Neural cell (in vitro differentiated cells): Measurements from ENCODE around the gene PRKG1.

Source experiments
- CTCF ChIP-seq: fragments of 450-650 bp; IDR thresholded peaks from 2 replicates; pipeline ENCODE4 v1.5.1; 2014; ENCODE audit warnings: antibody characterized with exemption, mild to moderate bottlenecking, moderate library complexity; ENCODE audit not compliant: poor library complexity, severe bottlenecking
- EP300 ChIP-seq: fragments of 450-650 bp; conservative IDR thresholded peaks from 2 replicates; pipeline ENCODE4 v1.6.1; 2014; ENCODE audit warnings: antibody characterized with exemption, mild to moderate bottlenecking, moderate library complexity; ENCODE audit not compliant: poor library complexity, severe bottlenecking
- EZH2 ChIP-seq: fragments of 200-600, 300-800 bp; shearing (Covaris generic), sonication (generic); IDR thresholded peaks from 2 replicates; pipeline ENCODE4 v1.6.1; 2014; ENCODE audit warnings: antibody characterized with exemption, low read length, borderline replicate concordance, mild to moderate bottlenecking; ENCODE audit not compliant: insufficient read depth, poor library complexity, severe bottlenecking
- POLR2AphosphoS5 ChIP-seq: IDR thresholded peaks from 2 replicates; pipeline ENCODE4 v1.6.1; 2012
- RAD21 ChIP-seq: fragments of 450-650 bp; conservative IDR thresholded peaks from 2 replicates; pipeline ENCODE4 v1.6.1; 2014; ENCODE audit warnings: antibody characterized with exemption, mild to moderate bottlenecking, moderate library complexity
- REST ChIP-seq: IDR thresholded peaks from 2 replicates; pipeline ENCODE4 v1.6.1; 2012; ENCODE audit warnings: borderline replicate concordance
- SMC3 ChIP-seq: fragments of 450-650 bp; conservative IDR thresholded peaks from 2 replicates; pipeline ENCODE4 v1.6.1; 2014; ENCODE audit warnings: antibody characterized with exemption, mild to moderate bottlenecking, moderate library complexity; ENCODE audit not compliant: poor library complexity
- TAF1 ChIP-seq: IDR thresholded peaks from 2 replicates; pipeline ENCODE4 v1.6.1; 2012; ENCODE audit warnings: low read depth

GRCh38 chr10:51377070-51377931 is 303.0 kb downstream of the PRKG1 start:
- no peak for TF ChIP-seq CTCF
- no peak for TF ChIP-seq POLR2AphosphoS5
- no peak for TF ChIP-seq TAF1
- no peak for TF ChIP-seq EZH2
- TF ChIP-seq REST = no peak
- TF ChIP-seq SMC3 = no peak
- no peak for TF ChIP-seq EP300
- no peak for TF ChIP-seq RAD21
